Measurements from ENCODE around the gene ZNF550.
"Not testable (repeated sequence)": the region's sequence is repeated elsewhere in the genome, so short reads cannot be mapped to it uniquely, and the experiment has no call there.

ZNF550 gene

DNA sequence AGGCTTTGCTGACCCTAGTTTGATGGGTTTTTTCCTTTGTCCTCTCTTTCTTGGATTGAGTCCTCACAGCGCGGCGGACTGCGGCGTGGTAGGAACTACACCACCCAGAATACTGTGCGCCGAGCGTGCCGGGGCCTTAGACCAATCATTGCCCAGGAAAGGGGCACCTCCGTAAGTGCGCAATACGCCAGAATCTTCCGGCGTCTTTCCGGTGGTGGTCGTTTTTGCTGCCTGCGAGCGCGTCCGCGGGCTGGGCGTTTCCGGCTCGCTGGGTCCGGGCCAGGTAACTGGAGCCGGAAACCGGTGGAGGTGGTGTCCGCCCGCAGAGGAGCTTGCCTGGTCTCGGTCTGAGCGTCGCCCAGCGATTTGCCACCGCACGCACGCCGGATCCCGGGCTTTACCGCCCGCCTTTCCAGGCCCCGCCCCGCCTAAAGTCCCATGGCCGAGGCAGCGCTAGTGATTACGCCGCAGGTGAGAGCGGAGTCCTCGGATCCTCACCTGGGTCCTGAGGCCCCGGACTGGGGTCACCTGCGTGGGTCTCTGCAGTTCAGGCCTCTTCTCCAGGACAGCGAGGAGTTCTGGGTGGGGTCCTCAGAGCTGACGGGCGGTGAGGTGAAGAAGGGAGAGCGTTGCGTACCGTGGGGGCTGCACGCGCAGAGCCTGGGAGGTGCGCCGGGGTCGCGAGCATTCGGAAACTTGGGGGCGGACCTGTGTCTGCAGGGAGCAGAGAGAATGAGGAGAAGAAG, 32.4 kb downstream of the ZNF550 start, which contains the start of gene ZNF549:
Gene ZNF549, plus strand, starts transcription at position 221 of the 746 bp plus-strand sequence. Its CDS starts 218 bp downstream, at position 439.
- DNase-seq = peak; percentile 75

GRCh38 chr19:57518021-57518420, 41.6 kb downstream of the ZNF550 start:
- DNase-seq = not testable (repeated sequence)

DNA sequence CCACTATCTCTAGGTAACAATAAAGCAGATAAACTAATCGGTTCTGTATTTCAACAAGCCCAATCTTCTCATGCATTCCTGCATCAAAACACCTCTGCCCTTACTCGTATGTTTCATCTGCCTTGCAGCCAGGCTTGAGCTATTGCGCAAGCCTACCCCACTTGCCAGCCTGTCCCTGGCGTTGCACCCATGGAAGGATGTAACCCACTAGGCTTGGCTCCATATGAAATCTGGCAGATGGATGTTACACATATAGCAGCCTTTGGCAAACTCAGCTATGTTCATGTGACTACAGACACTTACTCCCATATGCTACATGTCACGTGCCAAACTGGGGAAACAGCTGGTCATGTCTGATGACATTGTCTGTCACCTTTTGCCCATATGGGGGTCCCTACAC, 44.4 kb downstream of the ZNF550 start:
- no peak for DNase-seq

GRCh38 chr19:57512845-57513244, 46.8 kb downstream of the ZNF550 start:
- DNase-seq = no peak

DNA sequence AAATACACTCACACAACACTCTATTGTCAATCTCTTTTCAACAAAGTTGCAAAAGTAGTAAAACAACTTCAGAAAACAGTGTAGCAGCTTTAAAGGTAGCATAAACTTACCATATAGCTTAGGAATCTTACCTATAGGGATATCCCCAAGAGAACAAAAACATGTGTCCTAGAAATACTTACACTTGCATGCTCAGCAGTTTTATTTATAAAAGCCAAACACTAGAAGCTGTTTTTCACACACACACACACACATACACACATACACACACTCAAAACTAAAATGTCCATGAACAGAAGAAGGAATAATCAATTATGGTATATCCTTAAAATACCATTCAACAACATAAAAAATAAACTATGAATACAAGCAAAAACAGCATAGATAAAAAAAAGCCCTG, 48.2 kb downstream of the ZNF550 start:
- DNase-seq = no peak

- DNase-seq = no peak
These were observed 53.5 kb downstream of the ZNF550 start for GRCh38 chr19:57506163-57506562.

DNA sequence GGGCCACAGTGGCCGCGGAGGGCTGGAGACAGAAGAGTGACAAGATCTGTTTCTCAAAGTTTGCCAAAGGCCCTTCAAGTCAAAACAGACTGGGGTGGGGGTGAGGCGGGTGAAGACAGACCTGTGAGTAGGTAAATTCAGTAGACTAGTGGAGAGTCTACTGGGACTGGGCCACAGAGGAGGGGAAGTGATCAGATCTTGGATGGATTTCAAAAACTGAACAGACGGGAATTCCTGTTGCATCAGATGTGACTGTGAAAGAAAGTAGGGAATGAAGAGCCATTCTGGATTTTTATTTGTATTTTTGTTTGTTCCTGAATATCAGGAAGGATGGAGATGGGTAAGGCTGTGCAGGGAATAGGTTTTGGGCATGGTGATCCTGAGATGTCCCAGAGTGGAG, 59.3 kb downstream of the ZNF550 start:
- DNase-seq = not testable (repeated sequence)

GRCh38 chr19:57499680-57500395, 59.8 kb downstream of the ZNF550 start, which contains the start of gene ZNF773:
TSS of gene ZNF773 (plus strand) at chr19:57499938. CDS start at chr19:57500081, 143 bp downstream.
- peak; percentile 94 for DNase-seq

GRCh38 chr19:57499332-57499679, 60.4 kb downstream of the ZNF550 start:
- DNase-seq = not testable (repeated sequence)

DNA sequence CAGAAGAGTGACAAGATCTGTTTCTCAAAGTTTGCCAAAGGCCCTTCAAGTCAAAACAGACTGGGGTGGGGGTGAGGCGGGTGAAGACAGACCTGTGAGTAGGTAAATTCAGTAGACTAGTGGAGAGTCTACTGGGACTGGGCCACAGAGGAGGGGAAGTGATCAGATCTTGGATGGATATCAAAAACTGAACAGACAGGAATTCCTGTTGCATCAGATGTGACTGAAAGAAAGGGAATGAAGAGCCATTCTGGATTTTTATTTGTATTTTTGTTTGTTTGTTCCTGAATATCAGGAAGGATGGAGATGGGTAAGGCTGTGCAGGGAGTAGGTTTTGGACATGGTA, 71.4 kb downstream of the ZNF550 start:
- not testable (repeated sequence) for DNase-seq

- DNase-seq = peak; percentile 59
These were observed 72.0 kb downstream of the ZNF550 start, which contains the start of gene ZNF419 for GRCh38 chr19:57487477-57488298. TSS of gene ZNF419 (plus strand) at chr19:57487750. CDS start at chr19:57487951, 201 bp downstream.
